SK-N-MC (cell line): ENCODE measurements around the gene PTPRK.

Experiments used
- EZH2 ChIP-seq: fragments of 200-600 bp; sonication (generic); IDR thresholded peaks from one replicate; pipeline ENCODE4 v1.6.1; 2017; ENCODE audit warnings: antibody characterized with exemption
- POLR2AphosphoS5 ChIP-seq: IDR thresholded peaks from 2 replicates; pipeline ENCODE4 v1.6.1; 2012; ENCODE audit warnings: mild to moderate bottlenecking, low read depth, low read length, borderline replicate concordance

- no peak for TF ChIP-seq EZH2
- TF ChIP-seq POLR2AphosphoS5, result no peak
These were observed 105.0 kb downstream of the PTPRK start for GRCh38 chr6:128415387-128415786.
